ENCODE measurements around the gene SLC9A9.

GRCh38 chr3:143414571-143415253 is 433.6 kb downstream of the SLC9A9 start:
- TF ChIP-seq CTCF (IDR thresholded peaks at IDR 0.05) (no peak), EZH2 (IDR thresholded peaks at IDR 0.05) (no peak)

All from neural progenitor cell (in vitro differentiated cells).